CD1c-positive myeloid dendritic cell (primary cell): Measurements from ENCODE around the gene PPP5C.
"Not testable (repeated sequence)": the region's sequence is repeated elsewhere in the genome, so short reads cannot be mapped to it uniquely, and the experiment has no call there.

ENCODE experiments used
- DNase-seq: peaks from one replicate; pipeline ENCODE4 v3.0.0-alpha.2; 2016; ENCODE audit errors: extremely low spot score

PPP5C gene

GRCh38 chr19:46385636-46386035 lies 38.7 kb downstream of the PPP5C start:
- DNase-seq: no peak

GRCh38 chr19:46386151-46386550 lies 39.3 kb downstream of the PPP5C start:
- DNase-seq: no peak

GRCh38 chr19:46386996-46387712 lies 40.3 kb downstream of the PPP5C start:
- no peak for DNase-seq

GRCh38 chr19:46387713-46388130 lies 40.8 kb downstream of the PPP5C start:
- no peak for DNase-seq

- no peak for DNase-seq
These were observed 41.6 kb downstream of the PPP5C start for GRCh38 chr19:46388311-46389095.

- no peak for DNase-seq
These were observed 43.4 kb downstream of the PPP5C start for GRCh38 chr19:46390121-46390858.

- DNase-seq: no peak
These were observed 44.0 kb downstream of the PPP5C start for GRCh38 chr19:46390866-46391265.

- no peak for DNase-seq
These were observed 44.7 kb downstream of the PPP5C start for GRCh38 chr19:46391296-46392251.

GRCh38 chr19:46392252-46392801 lies 45.4 kb downstream of the PPP5C start:
- no peak for DNase-seq

GRCh38 chr19:46392837-46393236 lies 46.0 kb downstream of the PPP5C start:
- DNase-seq: peak; percentile 42

- DNase-seq: no peak
These were observed 46.8 kb downstream of the PPP5C start for GRCh38 chr19:46393456-46394401.

- DNase-seq: no peak
These were observed 47.5 kb downstream of the PPP5C start for GRCh38 chr19:46394402-46394797.

- not testable (repeated sequence) for DNase-seq
These were observed 51.1 kb downstream of the PPP5C start for GRCh38 chr19:46397801-46398479.

- DNase-seq: no peak
These were observed 55.8 kb downstream of the PPP5C start for GRCh38 chr19:46402725-46403124.

- peak; percentile 22 for DNase-seq
These were observed 57.3 kb downstream of the PPP5C start for GRCh38 chr19:46404055-46404752.

- DNase-seq: no peak
These were observed 58.0 kb downstream of the PPP5C start for GRCh38 chr19:46404753-46405468.

GRCh38 chr19:46406976-46407375 lies 60.1 kb downstream of the PPP5C start:
- no peak for DNase-seq
